ENCODE results near the gene KIF13A. TPM values are rescaled to one million over a fixed set of nuclear protein-coding genes. Genes with fewer than 3 reads are reported as not detected.

The KIF13A gene
- total RNA-seq, 2 donors from 2014 or later = 35.3 to 45.0 TPM

DNA sequence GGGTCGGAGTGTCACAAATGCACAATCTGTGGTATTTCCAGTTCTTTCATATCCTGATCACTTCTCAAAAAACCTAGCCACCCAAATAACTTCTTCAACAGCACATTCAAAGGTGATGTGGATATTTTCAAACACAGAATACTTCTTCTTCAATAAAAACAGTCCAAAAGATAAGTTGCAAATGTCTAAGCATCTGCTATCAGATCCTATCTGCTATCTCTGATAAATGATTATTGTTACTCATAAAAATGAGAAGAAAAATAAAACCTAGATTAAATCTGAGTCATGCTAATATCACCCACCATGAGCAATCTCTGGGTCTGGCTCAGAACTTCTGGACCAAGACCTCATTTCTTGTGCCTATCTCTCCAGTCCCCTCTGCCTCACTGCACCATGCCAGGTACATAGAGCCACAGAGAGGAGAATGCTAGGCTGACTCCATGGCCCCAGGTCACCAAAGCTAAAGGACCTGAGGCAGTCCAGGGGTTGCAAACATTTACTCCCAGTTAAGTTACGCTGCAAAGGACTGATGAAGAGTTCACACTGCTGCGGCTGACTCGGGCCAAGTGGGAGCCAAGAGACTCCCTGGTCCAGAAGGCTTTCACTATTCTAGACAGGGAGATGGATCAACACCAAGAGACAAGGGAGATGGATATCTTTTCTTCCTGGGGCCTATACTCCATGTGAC is 101.4 kb downstream of the KIF13A start:
- Histone ChIP-seq H3K9me3 (ENCODE audit: control insufficient read depth, low read length) (no peaks in the 10 kb centered on the region), H3K27ac (ENCODE audit: low read depth, low read length) (no peak overlapping the region), H3K36me3 (ENCODE audit: control insufficient read depth, insufficient read depth, low read length) (no peaks in the 10 kb centered on the region), H3K27me3 (ENCODE audit: control insufficient read depth, insufficient read depth, low read length, poor library complexity, severe bottlenecking) (no peaks in the 10 kb centered on the region), H3K9ac (ENCODE audit: extremely low read depth, low read length, poor library complexity, severe bottlenecking) (no peak overlapping the region), H3K4me3 (ENCODE audit: low read length) (no peak overlapping the region), H3K4me1 (ENCODE audit: control insufficient read depth, insufficient read depth, low read length) (no peaks in the 10 kb centered on the region)
- peaks cover 2% of the 10 kb centered on the region for H3K4me1 Mint-ChIP-seq
- DNase-seq = no peak
- no peak overlapping the region for H3K4me3 Mint-ChIP-seq
- no peak for TF ChIP-seq CTCF (conservative IDR thresholded peaks at IDR 0.05)
- H3K9me3 Mint-ChIP-seq = no peaks in the 10 kb centered on the region
- H3K36me3 Mint-ChIP-seq (ENCODE audit: low read depth) = peaks cover 8% of the 10 kb centered on the region
- no peak overlapping the region for H3K27ac Mint-ChIP-seq
- no peaks in the 10 kb centered on the region for H3K27me3 Mint-ChIP-seq (ENCODE audit: insufficient read depth)
- 95 to 100% methylated on average over 3 to 4 of the region's 4 CpGs for WGBS, 2 experiments (ENCODE audit: insufficient coverage in 1 of 2, insufficient read length in 1 of 2)

DNA sequence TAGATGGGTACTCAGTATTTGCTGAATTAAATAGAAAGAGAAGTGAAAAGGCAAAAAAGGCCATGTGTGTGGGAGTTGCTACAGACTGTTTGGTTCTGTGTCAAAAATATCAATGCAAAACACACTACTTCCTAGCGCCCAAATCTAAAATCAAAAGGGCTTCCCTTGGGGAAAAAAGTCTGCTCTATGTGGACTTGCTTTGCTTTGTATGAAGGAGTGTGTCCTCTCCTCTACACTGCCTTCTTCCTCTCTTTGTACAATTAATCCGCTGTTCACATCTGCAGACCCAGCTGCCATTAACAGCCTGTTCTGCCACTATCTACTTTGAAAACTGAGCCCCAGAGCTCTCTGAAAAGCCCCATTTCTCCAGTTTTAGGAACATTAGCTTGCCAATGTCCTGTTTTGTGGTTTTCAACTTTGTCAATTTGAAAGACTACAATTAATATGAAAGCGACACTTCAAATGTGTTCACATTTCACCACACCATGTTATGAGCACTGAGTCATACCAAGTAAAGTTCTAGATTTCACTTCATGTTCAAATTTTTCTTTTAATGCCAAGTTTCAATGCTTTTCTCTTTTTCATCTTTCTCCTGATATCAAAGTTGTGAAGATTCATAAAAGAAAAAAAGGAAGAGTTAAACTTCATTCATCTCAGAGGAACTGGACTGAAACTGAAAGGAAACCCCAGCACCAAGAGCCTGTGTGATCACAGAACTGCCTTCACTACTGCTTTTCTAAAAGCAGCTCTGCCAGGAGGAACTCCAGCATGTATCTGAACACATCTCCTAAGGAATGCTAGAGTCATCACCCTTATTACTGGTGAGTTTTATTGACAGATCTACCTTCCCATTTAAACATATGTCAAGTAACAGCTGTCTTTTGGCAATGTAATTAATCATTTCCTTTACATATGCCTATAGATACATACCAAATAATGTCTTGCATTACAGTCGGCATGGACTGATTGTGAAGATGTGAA is 102.6 kb downstream of the KIF13A start:
- H3K27me3 Mint-ChIP-seq (ENCODE audit: insufficient read depth) = no peaks in the 10 kb centered on the region
- WGBS, 2 experiments (ENCODE audit: insufficient coverage in 1 of 2, insufficient read length in 1 of 2) = 94 to 100% methylated on average over 2 to 3 of the region's 4 CpGs
- no peaks in the 10 kb centered on the region for H3K4me1 Mint-ChIP-seq
- no peaks in the 10 kb centered on the region for H3K9me3 Mint-ChIP-seq
- no peak overlapping the region for H3K4me3 Mint-ChIP-seq
- peaks cover 6% of the 10 kb centered on the region for H3K36me3 Mint-ChIP-seq (ENCODE audit: low read depth)
- TF ChIP-seq CTCF (conservative IDR thresholded peaks at IDR 0.05) = no peak
- no peak overlapping the region for H3K9ac ChIP-seq (ENCODE audit: extremely low read depth, low read length, poor library complexity, severe bottlenecking)
- peak overlapping the region; percentile 49 for H3K27ac Mint-ChIP-seq
- no peak for DNase-seq
- H3K4me3 ChIP-seq (ENCODE audit: low read length) = no peak overlapping the region
- no peaks in the 10 kb centered on the region for H3K9me3 ChIP-seq (ENCODE audit: control insufficient read depth, low read length)
- no peaks in the 10 kb centered on the region for H3K27me3 ChIP-seq (ENCODE audit: control insufficient read depth, insufficient read depth, low read length, poor library complexity, severe bottlenecking)
- H3K36me3 ChIP-seq (ENCODE audit: control insufficient read depth, insufficient read depth, low read length) = no peaks in the 10 kb centered on the region
- no peaks in the 10 kb centered on the region for H3K4me1 ChIP-seq (ENCODE audit: control insufficient read depth, insufficient read depth, low read length)
- no peak overlapping the region for H3K27ac ChIP-seq (ENCODE audit: low read depth, low read length)

- no peak for TF ChIP-seq CTCF (conservative IDR thresholded peaks at IDR 0.05)
- Mint-ChIP-seq H3K27me3 (ENCODE audit: insufficient read depth) (no peaks in the 10 kb centered on the region), H3K4me1 (no peaks in the 10 kb centered on the region), H3K4me3 (no peak overlapping the region), H3K27ac (no peak overlapping the region), H3K9me3 (no peaks in the 10 kb centered on the region), H3K36me3 (ENCODE audit: low read depth) (peaks cover 6% of the 10 kb centered on the region)
- WGBS, 2 experiments (ENCODE audit: insufficient coverage in 1 of 2, insufficient read length in 1 of 2) = 91 to 100% methylated on average over 1 to 2 of the region's 2 CpGs
- no peak overlapping the region for H3K4me3 ChIP-seq (ENCODE audit: low read length)
- no peaks in the 10 kb centered on the region for H3K9me3 ChIP-seq (ENCODE audit: control insufficient read depth, low read length)
- DNase-seq = no peak
- H3K27ac ChIP-seq (ENCODE audit: low read depth, low read length) = no peak overlapping the region
- H3K9ac ChIP-seq (ENCODE audit: extremely low read depth, low read length, poor library complexity, severe bottlenecking) = no peak overlapping the region
- no peaks in the 10 kb centered on the region for H3K4me1 ChIP-seq (ENCODE audit: control insufficient read depth, insufficient read depth, low read length)
- no peaks in the 10 kb centered on the region for H3K36me3 ChIP-seq (ENCODE audit: control insufficient read depth, insufficient read depth, low read length)
- no peaks in the 10 kb centered on the region for H3K27me3 ChIP-seq (ENCODE audit: control insufficient read depth, insufficient read depth, low read length, poor library complexity, severe bottlenecking)
These were observed 103.6 kb downstream of the KIF13A start for GRCh38 chr6:17883665-17884497.

Measured in endodermal cell (in vitro differentiated cells).